ENCODE measurements around the gene HORMAD2.
A peak's percentile ranks its signal among the peaks of the same experiment; 100 is the strongest.

The HORMAD2 gene

GRCh38 chr22:30104501-30105156 lies 24.4 kb downstream of the HORMAD2 start:
- no peak for DNase-seq (ENCODE audit: low read depth in 2 of 2)

- no peak for DNase-seq (ENCODE audit: low read depth in 2 of 2)
These were observed 25.2 kb downstream of the HORMAD2 start for GRCh38 chr22:30105483-30105882.

GRCh38 chr22:30113494-30113893 lies 33.2 kb downstream of the HORMAD2 start:
- DNase-seq (ENCODE audit: low read depth in 2 of 2) = no peak

GRCh38 chr22:30114361-30114760 lies 34.1 kb downstream of the HORMAD2 start:
- no peak for DNase-seq (ENCODE audit: low read depth in 2 of 2)

- no peak for DNase-seq (ENCODE audit: low read depth in 2 of 2)
These were observed 35.4 kb downstream of the HORMAD2 start for GRCh38 chr22:30115705-30116104.

- peak; percentile 28 to 44 for DNase-seq (ENCODE audit: low read depth in 2 of 2)
These were observed 36.3 kb downstream of the HORMAD2 start for GRCh38 chr22:30116362-30117117.

GRCh38 chr22:30117256-30117655 lies 37.0 kb downstream of the HORMAD2 start:
- no peak for DNase-seq (ENCODE audit: low read depth in 2 of 2)

GRCh38 chr22:30118291-30118690 lies 38.0 kb downstream of the HORMAD2 start:
- DNase-seq (ENCODE audit: low read depth in 2 of 2) = no peak

GRCh38 chr22:30121960-30122359 lies 41.7 kb downstream of the HORMAD2 start:
- DNase-seq (ENCODE audit: low read depth in 2 of 2) = no peak

GRCh38 chr22:30123463-30123862 lies 43.2 kb downstream of the HORMAD2 start:
- DNase-seq (ENCODE audit: low read depth in 2 of 2) = no peak

GRCh38 chr22:30127749-30128166 lies 47.5 kb downstream of the HORMAD2 start:
- DNase-seq (ENCODE audit: low read depth in 2 of 2) = peak; percentile 16 to 22

GRCh38 chr22:30128511-30128910 lies 48.2 kb downstream of the HORMAD2 start:
- DNase-seq (ENCODE audit: low read depth in 2 of 2) = no peak

- DNase-seq (ENCODE audit: low read depth in 2 of 2) = no peak
These were observed 49.4 kb downstream of the HORMAD2 start for GRCh38 chr22:30129636-30130035.

GRCh38 chr22:30132290-30132996 lies 52.2 kb downstream of the HORMAD2 start:
- DNase-seq (ENCODE audit: low read depth in 2 of 2) = no peak

- DNase-seq (ENCODE audit: low read depth in 2 of 2) = no peak
These were observed 60.1 kb downstream of the HORMAD2 start for GRCh38 chr22:30140414-30140813.

GRCh38 chr22:30143265-30143664 lies 63.0 kb downstream of the HORMAD2 start:
- DNase-seq (ENCODE audit: low read depth in 2 of 2) = no peak

- DNase-seq (ENCODE audit: low read depth in 2 of 2) = no peak
These were observed 64.1 kb downstream of the HORMAD2 start for GRCh38 chr22:30144391-30144790.

GRCh38 chr22:30150212-30150611 lies 69.9 kb downstream of the HORMAD2 start:
- DNase-seq (ENCODE audit: low read depth in 2 of 2) = no peak

GRCh38 chr22:30158277-30158676 lies 78.0 kb downstream of the HORMAD2 start:
- no peak for DNase-seq (ENCODE audit: low read depth in 2 of 2)

GRCh38 chr22:30158744-30159500 lies 78.7 kb downstream of the HORMAD2 start:
- DNase-seq (ENCODE audit: low read depth in 2 of 2) = no peak

- DNase-seq (ENCODE audit: low read depth in 2 of 2) = peak; percentile 27 to 39
These were observed 79.5 kb downstream of the HORMAD2 start for GRCh38 chr22:30159561-30160353.

Measured in fibroblast of skin of left quadriceps (primary cell).